ENCODE results near the gene TRAF2.

DNA sequence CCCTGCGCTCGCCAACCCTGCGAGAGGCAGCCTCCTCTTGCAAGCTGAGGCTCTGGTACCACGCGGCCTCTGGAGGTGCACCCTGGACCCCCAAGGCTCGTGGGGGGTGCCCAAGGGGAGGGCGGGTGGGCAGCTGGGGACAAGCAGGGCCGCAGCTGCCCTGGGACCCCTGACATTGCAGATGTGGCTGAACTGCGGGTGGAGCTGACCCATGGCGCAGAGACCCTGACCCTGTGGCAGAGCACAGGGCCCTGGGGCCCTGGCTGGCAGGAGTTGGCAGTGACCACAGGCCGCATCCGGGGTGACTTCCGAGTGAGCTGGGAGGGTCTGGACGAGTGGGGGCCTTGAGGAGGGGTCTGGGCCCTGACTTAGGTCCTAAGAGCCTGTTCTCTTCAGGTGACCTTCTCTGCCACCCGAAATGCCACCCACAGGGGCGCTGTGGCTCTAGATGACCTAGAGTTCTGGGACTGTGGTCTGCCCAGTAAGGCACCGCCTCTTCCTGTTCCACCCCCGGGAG lies 32.7 kb upstream of the TRAF2 start:
- no peak for TF ChIP-seq CTCF (IDR thresholded peaks at IDR 0.05; ENCODE audit: extremely low read depth in 1 of 2, insufficient read depth in 1 of 2, low read depth in 1 of 2, low read length in 2 of 2)
- TF ChIP-seq POLR2A (IDR thresholded peaks at IDR 0.05; ENCODE audit: low read depth, low read length) = no peak
- no peak for TF ChIP-seq POLR2AphosphoS5 (IDR thresholded peaks at IDR 0.05; ENCODE audit: insufficient read depth, low read depth, low read length)
- TF ChIP-seq GATA2 (IDR thresholded peaks at IDR 0.05; ENCODE audit: insufficient read depth, insufficient read length, low read depth, low read length) = no peak
- TF ChIP-seq JUN (IDR thresholded peaks at IDR 0.05; ENCODE audit: borderline replicate concordance, insufficient read depth, insufficient read length, low read depth) = no peak
- no peak for TF ChIP-seq EZH2 (IDR thresholded peaks at IDR 0.05; ENCODE audit: borderline replicate concordance, low read depth, low read length, severe bottlenecking)
